ENCODE measurements around the gene PDE8B.

Gene PDE8B

DNA sequence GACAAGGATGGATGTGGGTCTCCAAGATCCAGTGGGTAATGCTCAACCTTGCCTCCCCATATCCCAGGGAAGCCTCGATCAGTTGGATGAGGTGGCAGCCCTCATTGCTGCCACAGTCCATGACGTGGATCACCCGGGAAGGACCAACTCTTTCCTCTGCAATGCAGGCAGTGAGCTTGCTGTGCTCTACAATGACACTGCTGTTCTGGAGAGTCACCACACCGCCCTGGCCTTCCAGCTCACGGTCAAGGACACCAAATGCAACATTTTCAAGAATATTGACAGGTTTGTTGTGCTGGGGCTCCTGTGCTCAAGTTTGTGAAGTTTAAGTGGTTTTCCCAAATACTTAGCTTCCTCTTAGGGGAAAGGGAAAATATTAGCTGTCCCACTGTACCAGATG is 207.7 kb downstream of the PDE8B start:
- no peak for DNase-seq

DNA sequence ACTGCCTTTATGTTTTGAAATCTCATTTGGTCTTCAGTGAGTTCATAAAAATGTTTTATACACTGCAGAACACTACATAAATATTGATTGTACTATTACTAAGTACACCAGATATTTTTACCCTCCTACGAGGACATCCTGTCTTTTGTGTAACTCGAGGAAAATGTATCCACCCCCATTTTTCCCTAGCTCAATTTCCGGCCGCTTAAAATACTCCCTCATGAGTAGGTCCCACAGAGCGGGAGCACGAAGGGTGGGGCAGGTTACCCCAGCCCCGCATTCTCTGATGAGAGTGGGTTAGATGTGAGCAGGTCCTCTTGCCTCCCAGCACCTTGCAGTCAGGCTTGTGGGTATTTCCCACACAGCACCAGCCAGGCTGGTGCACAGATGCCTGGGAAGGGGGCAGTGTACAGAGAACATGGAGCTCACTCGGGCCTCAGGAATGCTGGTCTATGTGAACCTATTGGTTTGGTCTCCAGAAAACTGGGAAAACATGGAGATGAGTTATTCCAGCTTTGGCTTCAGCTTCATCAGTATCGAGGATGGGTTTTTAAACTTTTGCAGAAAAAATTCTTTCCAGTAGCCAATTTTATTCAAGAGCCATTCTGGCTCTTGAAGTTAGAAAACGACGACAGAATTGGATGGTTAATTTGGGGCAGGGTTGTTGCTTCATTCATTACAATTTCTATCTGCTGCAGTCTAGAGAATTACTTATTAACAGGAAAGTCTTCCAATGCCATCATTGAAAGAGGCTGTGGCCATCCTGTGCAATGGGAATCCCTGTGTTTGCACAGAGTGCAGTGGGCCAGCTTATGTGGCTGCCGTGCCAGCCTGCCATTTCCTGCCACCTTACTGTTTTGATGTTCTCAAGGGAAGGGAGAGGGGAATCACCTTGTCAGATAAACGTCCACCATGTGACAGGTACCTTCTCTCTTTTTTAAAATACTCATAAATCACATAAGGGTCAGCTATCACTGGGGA is 208.4 kb downstream of the PDE8B start:
- DNase-seq, result no peak

DNA sequence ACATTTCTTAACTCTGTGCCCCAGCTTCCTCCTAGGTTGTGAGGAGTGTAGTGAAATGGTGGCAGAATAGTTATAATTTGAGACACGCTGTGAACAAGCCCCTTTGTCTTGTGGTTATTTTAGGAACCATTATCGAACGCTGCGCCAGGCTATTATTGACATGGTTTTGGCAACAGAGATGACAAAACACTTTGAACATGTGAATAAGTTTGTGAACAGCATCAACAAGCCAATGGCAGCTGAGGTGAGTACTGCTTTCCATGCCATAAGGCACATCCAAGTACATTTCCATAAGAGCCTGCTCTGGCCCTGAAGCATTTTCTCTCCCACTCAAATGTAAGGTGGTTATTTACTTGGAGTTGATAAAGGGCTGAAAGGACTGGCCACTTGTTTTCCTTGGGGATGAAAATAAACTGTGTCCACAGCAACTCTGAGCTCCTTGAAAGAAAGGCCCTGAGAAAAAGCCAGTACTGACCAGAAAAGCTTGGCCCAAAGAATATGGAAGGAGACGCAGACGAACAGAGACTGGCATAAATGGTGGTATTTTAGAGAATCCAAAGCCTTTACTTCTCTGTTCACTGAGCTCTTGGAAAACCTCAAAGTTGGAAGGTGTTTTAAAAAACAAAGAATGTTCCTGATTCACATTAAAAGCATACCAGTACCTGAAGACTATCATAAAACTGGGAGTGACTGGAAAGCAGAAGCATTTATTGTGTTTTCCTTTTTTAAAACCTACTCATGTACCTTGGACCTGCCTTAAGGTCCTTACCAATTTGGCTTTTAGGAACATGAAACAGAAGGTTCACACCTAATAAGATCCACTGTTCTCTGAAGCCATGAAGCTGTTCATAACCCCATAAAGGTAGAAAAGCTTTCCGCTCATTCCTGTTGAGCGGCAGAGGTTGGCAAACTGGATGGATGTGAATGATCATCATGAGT is 209.4 kb downstream of the PDE8B start:
- no peak for DNase-seq

DNA sequence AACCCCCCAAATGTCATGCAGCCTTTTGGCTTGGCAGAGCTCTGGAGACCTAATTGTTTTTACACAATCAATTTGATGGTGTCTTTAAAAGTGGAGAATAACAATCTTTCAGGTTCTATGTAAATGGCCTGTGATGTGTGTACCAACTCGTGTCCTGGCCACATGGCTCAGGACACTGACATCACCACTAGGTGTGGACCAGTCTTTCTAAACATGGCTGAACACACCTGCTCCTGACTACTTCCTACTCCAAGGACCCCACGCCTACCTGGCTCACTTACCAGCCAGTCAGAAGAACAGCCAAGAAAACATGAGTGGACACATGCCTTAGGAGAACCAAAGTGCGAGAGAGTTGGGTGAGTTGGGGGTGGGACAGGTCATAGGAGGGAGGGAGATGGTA is 210.5 kb downstream of the PDE8B start:
- no peak for DNase-seq

DNA sequence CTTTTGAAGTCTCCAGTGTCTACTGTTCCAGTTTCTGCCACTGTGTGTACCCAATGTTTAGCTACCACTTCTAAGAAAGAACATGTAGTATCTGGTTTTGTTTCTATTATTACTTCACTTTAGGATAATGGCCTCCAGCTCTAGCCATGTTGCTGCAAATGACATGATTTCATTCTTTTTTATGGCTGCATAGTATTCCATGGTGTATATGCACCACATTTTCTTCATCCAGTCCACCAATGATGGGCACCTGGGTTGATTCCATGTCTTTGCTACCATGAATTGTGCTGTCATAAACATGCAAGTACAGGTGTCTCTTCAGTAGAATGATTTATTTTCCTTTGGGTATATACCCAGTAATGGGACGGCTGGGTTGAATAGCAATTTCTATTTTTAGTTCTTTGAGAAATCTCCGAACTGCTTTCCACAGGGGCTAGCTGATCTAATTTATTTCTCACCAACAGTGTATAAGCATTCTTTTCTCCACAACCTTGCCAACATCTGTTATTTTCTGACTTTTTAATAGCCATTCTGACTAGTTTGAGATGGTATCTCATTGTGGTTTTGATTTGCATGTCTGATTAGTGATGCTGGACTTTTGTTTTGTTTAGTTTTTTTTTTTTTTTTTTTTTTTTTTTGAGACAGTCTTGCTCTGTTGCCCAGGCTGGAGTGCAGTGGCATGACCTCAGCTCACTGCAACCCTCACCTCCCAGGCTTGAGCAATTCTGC is 212.7 kb downstream of the PDE8B start:
- DNase-seq, result peak; percentile 37

DNA sequence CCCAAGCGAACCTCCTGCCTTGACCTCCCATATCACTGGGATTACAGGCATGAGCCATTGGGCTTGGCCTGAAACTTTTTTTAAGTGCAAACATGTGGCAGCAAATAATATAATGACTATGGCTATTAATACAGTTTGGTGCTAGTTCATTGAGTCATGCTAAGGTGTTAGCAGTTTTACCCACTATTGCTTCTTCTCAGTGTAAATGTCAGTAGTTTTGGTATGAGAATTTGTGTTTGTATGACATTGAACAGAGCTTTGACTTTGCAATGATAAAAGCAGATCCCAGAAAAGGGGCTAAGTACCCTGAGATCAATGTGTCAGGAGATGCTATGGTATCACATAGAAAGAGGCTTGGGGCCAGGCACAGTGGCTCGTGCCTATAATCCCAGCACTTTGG is 214.4 kb downstream of the PDE8B start:
- no peak for DNase-seq

DNA sequence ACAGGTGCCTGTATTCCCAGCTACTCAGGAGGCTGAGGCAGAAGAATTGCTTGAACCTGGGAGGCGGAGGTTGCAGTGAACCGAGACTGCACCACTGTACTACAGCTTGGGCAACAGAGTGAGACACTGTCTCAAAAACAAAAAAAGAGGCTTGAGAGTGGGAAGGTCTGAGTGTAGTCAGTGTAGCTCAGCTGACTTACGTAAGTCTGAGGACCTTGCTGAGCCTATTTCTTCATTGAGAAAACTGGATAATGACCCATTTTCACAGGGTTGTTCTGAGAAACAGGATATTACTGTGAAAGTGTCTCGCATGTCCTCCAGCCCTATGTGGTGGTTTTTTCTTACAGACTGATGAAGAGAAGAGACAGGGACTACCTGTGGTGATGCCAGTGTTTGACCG is 214.9 kb downstream of the PDE8B start:
- DNase-seq, result no peak

DNA sequence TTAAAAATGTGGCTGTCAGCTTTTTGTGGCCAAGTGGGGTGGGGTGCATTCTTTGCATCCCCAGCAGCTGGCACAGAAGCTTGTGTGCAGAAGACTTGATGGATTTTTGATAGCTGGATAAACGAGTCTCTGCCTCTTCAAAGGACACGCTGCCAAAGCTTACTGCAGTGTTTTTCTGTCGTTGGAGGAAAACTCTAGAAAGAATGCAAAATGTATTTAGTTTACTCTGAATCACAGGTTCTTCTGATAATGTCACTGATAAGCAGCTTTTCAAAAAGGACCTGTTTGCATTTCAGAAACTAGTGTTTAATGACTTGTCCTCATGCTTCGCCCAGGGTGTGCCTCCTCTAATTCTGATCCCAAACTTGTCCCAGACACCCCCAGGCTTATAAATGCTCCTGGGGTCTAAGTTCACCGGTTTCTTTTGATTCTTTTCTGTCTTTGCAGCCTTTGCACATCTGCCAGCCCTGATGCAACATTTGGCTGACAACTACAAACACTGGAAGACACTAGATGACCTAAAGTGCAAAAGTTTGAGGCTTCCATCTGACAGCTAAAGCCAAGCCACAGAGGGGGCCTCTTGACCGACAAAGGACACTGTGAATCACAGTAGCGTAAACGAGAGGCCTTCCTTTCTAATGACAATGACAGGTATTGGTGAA is 215.6 kb downstream of the PDE8B start:
- no peak for DNase-seq

DNA sequence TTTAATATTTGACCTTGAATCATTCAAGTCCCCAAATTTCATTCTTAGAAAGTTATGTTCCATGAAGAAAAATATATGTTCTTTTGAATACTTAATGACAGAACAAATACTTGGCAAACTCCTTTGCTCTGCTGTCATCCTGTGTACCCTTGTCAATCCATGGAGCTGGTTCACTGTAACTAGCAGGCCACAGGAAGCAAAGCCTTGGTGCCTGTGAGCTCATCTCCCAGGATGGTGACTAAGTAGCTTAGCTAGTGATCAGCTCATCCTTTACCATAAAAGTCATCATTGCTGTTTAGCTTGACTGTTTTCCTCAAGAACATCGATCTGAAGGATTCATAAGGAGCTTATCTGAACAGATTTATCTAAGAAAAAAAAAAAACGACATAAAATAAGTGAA is 216.2 kb downstream of the PDE8B start:
- DNase-seq, result peak; percentile 77

DNA sequence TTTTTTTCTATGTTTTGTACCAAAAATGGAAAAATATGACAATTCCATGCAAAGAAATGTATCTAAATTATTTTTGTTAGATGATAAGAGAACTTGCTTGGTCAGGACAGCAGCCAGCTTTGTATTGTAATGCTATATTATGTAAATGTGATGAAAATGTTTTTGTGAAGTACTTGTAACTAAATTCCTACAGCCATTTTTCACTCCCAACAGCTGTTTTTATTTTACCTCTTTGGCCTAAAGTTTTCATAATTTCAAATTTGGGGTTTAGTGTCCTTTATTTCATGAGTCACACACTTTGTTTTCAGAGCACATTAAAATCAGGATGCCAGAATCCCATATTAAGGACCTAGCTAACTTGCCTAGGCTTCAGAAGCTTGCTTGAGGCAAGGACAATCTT is 217.5 kb downstream of the PDE8B start:
- DNase-seq, result no peak

DNA sequence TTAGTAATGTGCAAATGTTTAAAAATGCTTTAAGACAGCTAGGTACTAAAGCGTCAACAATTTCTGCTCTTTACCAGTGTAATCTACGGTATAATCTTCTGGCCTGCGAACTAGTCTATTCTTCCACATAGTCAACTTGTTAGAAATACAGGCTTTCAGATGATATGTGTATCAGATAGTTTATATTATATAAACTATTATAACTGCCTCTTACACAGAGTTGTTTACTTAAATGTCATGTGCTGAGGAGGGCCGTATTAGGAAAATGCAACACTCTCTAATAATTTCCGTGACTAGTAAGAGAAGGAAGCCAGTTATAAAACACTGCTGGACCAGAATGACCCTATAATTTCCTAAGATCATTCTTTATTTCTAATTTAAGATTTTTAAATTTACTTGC is 218.0 kb downstream of the PDE8B start:
- DNase-seq, result no peak

DNA sequence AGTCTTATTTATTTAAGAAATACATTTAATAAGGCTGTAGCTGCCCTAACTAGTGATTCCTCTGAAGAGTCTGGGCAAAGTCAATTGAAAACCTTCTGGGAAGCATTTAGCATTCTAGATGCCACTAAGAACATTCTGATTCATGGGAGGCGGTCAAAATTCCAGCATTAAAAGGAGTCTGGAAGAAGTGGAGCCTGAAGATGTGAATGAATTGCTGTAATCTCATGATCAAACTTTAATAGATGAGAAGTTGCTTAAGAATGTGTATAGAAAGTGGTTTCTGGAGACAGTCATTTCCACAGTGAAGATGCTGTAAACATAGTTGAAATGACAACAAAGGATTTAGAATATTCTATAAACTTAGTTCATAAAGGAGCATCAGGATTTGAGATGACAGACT is 220.2 kb downstream of the PDE8B start:
- no peak for DNase-seq

DNA sequence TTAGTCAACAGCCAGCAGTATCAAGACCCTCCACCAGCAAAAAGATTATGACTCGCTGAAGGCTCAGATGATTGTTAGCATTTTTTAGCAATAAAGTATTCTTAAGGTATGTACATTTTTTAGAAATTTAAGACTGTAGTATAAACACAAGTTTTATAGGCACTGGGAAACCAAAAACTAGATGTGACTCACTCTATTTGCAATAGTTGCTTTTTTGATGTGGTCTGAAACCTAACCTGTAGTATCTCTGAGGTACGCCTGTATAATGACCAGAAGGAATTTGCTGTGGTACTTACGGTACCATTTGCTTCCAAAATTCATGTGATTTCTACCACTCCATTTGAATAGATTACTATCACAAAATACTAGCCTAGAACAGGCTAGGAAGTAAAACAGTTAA is 220.8 kb downstream of the PDE8B start:
- DNase-seq, result peak; percentile 42

DNA sequence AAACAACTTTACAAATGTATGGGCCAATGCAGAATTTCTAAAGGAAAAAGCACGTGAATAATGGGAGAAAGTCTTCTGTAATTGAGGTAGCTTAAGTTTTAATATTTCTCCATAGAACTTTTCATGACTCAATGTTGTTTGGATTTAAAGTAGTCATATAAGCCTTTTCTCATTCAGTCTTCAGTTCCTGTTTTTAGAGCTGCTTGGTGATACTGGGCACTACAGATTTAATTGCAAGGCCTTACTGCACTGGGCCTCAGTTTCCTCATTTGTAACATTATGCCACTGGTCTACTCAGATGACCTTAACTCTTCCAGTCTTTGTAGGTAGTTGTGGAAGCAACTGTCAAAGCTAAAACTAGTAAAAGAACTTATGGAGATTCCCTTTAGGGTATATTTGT is 221.2 kb downstream of the PDE8B start:
- DNase-seq, result no peak

DNA sequence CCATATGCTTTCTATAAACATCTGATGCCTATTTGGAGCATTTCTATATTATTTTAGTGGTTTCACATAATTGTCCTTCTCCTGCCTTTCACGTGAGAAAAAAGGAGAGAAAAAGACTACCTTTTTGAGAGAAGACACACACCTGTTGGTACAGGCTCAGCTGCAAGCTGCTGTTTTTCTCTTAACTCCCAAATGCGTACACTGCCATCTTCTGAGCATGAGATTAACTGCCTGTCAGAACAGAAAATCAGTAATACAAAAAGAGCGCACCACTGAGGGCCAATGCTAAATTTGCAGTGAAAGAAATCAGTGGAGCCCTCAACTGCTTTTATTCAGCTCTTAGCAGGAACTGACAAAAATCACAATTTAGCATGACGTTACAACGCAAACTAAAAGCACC is 226.7 kb downstream of the PDE8B start:
- DNase-seq, result no peak

DNA sequence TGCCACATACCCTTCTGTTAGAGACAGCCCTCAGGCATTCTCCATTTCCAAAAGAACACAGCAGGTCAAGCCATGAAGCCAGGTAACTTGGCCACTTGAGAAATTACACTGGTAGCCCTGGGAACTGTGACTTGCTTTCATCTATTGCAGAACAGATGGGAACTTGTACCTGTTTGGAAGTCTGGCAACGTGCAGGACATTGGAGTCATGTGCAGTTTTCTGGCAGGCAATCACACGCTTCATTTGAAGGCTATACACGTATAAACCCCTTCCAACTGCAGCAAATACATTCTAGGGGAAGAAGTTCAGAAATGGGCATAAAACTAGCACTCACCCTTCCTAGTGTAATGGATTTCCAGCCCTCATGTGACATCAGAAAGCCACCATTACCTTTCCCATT is 227.6 kb downstream of the PDE8B start:
- no peak for DNase-seq

DNA sequence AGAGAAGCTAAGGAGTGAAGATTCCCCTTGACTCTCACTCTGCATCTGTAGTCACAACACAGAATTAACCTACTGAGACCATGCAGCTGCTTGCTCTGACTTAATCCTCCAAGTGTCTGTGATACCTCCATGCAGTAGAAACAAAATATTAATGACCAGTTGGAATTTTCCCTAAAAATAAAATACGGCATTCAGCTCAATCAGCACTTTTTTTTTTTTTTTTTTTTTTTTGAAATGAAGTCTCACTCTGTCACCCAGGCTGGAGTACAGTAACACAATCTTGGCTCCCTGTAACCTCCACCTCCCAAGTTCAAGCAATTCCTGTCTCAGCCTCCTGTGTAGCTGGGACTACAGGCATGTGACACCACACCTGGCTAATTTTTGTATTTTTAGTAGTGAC is 233.2 kb downstream of the PDE8B start:
- no peak for DNase-seq

DNA sequence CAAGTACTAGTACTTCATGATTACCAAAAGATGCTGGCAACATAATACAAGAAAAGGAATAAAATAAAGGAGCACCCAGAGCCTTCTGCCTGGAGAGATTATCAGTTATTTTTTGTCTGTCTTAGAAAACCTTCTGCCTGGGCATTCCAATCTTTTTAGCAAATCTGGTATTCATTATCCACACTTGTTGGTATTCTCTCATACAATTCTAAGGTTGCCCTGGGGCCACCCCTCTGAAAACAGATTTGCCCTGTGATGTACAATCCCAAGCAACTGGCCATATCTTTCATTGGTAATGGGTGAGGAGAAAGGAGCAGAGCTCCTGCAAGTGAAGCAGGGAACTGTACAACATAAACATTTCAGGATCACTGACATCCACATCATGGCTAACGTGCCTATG is 233.9 kb downstream of the PDE8B start:
- DNase-seq, result no peak

DNA sequence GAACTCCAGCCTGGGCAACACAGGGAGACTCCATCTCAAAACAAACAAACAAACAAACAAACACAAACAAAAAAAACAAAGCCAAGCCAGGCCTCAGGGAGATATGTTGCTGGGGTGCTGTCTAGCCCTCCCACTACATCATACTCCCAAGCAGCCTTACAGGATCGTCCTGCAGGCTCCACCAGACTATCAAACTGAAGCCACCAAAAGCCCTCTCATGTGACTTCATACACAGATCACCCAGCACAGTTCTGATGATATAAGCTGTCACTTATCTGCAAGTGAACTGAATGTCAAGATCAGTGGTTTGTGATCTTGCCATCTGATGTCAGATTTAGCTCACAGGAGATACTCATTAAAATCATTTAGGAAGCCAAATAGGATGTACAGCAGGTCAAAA is 238.4 kb downstream of the PDE8B start:
- DNase-seq, result no peak

DNA sequence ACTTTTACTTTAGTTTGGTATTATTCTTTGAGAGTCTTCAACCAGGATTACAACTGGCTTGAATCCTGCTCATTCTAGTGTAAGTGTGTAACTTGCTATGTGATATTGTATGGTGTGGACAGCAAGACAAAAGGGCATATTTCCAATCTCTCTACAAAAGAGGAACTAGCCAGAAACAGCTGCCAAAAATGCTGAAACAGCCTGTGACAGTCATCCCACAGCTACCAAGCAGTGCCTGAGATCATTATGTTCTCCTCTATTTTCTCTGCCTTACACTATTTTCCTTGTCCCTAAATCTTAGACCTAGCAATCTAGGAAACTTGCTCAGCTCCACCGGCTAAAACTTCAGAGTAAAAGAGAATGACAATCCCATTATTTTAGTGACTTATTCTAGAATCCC is 238.8 kb downstream of the PDE8B start:
- no peak for DNase-seq

DNA sequence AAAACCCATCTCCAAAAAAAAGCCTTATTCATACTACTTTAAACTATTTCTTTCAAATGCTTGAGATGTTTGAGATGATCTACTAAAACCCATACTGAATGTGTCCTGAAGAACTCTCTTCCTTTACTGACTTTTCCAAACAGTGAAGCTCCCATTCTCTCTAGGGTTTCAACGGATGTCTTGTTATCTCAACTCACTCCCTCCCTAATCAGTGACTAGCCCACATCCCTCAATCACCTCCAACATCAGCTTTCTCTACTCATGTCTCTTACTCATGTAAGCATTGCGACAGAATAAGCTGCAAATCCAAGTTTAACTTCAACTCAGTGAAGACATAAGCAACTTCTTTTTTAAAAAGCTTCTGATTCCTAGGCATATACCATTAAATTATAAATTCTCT is 239.5 kb downstream of the PDE8B start:
- DNase-seq, result no peak

DNA sequence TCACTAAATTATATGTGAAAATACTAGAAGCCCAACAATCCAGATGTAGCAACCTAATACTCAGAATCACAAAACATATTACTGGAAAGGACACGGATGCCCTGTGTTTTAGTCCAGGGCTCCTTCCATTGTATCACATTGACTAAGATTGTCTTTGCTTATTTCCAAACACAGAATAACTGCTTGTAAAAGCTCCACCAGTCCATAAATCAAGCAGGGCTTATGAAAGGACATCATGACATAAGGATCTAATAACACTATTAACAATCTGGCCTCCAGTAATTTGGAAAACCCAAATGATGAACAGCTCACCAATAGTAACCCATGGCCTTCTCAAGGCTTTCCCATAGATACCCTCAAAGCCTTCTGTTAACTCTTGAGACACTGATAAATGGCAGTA is 241.9 kb downstream of the PDE8B start:
- DNase-seq, result no peak

DNA sequence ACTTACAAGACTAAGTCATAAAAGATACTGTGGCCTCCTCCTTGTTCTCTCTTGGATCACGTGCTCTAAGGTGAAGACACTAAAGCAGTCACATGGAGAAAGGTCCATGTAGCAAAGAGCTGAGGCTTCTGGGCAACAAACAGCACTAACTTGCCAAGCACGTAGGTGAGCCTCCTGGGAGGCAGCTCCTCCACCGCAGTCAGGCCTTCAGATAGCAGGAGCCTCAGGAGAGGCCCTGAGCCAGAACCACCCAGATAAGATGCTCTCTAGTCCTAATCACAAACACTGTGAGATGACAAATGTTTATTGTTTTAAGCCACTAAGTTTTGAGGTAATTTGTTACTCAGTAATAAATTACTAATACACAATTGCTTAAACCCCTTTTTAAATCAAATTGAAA is 243.6 kb downstream of the PDE8B start:
- no peak for DNase-seq

Measured in HCEC 1CT (cell line).